ENCODE data around the gene UNC13B. TPM values are rescaled to one million over a fixed set of nuclear protein-coding genes. Genes with fewer than 3 reads are reported as not detected.

UNC13B gene
- total and polyA plus RNA-seq, 2 experiments from 2014 or later, result 8.7 to 52.1 TPM

GRCh38 chr9:35397216-35397698, 235.4 kb downstream of the UNC13B start:
- Histone ChIP-seq H3K4me1 (ENCODE audit: insufficient read depth) (no peaks in the 10 kb centered on the region), H3K27ac (ENCODE audit: low read depth) (no peak overlapping the region), H3F3A (replicated peaks; ENCODE audit: low read depth) (no peaks in the 10 kb centered on the region), H3K79me2 (replicated peaks; ENCODE audit: insufficient read depth) (no peaks in the 10 kb centered on the region), H4K20me1 (replicated peaks; ENCODE audit: insufficient read depth) (no peaks in the 10 kb centered on the region), H2AFZ (no peak overlapping the region), H3K36me3 (ENCODE audit: insufficient read depth) (no peaks in the 10 kb centered on the region), H3K9me2 (ENCODE audit: insufficient read depth) (no peaks in the 10 kb centered on the region), H3K4me3 (no peak overlapping the region), H3K4me2 (no peak overlapping the region), H3K27me3 (ENCODE audit: insufficient read depth) (no peaks in the 10 kb centered on the region)
- peaks cover 7% of the 10 kb centered on the region; the same call in 1 of the 3 replicates for H3K36me3 Mint-ChIP-seq (ENCODE audit: low read depth)
- no peaks in the 10 kb centered on the region for H3K4me1 Mint-ChIP-seq
- H3K4me3 Mint-ChIP-seq, result no peak overlapping the region
- TF ChIP-seq, protein P1, sequence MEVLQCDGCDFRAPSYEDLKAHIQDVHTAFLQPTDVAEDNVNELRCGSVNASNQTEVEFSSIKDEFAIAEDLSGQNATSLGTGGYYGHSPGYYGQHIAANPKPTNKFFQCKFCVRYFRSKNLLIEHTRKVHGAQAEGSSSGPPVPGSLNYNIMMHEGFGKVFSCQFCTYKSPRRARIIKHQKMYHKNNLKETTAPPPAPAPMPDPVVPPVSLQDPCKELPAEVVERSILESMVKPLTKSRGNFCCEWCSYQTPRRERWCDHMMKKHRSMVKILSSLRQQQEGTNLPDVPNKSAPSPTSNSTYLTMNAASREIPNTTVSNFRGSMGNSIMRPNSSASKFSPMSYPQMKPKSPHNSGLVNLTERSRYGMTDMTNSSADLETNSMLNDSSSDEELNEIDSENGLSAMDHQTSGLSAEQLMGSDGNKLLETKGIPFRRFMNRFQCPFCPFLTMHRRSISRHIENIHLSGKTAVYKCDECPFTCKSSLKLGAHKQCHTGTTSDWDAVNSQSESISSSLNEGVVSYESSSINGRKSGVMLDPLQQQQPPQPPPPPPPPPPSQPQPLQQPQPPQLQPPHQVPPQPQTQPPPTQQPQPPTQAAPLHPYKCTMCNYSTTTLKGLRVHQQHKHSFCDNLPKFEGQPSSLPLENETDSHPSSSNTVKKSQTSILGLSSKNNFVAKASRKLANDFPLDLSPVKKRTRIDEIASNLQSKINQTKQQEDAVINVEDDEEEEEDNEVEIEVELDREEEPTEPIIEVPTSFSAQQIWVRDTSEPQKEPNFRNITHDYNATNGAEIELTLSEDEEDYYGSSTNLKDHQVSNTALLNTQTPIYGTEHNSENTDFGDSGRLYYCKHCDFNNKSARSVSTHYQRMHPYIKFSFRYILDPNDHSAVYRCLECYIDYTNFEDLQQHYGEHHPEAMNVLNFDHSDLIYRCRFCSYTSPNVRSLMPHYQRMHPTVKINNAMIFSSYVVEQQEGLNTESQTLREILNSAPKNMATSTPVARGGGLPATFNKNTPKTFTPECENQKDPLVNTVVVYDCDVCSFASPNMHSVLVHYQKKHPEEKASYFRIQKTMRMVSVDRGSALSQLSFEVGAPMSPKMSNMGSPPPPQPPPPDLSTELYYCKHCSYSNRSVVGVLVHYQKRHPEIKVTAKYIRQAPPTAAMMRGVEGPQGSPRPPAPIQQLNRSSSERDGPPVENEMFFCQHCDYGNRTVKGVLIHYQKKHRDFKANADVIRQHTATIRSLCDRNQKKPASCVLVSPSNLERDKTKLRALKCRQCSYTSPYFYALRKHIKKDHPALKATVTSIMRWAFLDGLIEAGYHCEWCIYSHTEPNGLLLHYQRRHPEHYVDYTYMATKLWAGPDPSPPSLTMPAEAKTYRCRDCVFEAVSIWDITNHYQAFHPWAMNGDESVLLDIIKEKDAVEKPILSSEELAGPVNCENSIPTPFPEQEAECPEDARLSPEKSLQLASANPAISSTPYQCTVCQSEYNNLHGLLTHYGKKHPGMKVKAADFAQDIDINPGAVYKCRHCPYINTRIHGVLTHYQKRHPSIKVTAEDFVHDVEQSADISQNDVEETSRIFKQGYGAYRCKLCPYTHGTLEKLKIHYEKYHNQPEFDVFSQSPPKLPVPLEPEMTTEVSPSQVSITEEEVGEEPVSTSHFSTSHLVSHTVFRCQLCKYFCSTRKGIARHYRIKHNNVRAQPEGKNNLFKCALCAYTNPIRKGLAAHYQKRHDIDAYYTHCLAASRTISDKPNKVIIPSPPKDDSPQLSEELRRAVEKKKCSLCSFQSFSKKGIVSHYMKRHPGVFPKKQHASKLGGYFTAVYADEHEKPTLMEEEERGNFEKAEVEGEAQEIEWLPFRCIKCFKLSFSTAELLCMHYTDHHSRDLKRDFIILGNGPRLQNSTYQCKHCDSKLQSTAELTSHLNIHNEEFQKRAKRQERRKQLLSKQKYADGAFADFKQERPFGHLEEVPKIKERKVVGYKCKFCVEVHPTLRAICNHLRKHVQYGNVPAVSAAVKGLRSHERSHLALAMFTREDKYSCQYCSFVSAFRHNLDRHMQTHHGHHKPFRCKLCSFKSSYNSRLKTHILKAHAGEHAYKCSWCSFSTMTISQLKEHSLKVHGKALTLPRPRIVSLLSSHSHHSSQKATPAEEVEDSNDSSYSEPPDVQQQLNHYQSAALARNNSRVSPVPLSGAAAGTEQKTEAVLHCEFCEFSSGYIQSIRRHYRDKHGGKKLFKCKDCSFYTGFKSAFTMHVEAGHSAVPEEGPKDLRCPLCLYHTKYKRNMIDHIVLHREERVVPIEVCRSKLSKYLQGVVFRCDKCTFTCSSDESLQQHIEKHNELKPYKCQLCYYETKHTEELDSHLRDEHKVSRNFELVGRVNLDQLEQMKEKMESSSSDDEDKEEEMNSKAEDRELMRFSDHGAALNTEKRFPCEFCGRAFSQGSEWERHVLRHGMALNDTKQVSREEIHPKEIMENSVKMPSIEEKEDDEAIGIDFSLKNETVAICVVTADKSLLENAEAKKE (CRISPR knock-in tag; IDR thresholded peaks at IDR 0.05), result no peak
- no peak for TF ChIP-seq JUNB (IDR thresholded peaks at IDR 0.05; ENCODE audit: unreplicated experiment)
- TF ChIP-seq ZNF331 (CRISPR knock-in tag; IDR thresholded peaks at IDR 0.05; ENCODE audit: low read depth), result no peak
- TF ChIP-seq NANOG (IDR thresholded peaks at IDR 0.05; ENCODE audit: borderline replicate concordance), result no peak
- TF ChIP-seq, protein P2, sequence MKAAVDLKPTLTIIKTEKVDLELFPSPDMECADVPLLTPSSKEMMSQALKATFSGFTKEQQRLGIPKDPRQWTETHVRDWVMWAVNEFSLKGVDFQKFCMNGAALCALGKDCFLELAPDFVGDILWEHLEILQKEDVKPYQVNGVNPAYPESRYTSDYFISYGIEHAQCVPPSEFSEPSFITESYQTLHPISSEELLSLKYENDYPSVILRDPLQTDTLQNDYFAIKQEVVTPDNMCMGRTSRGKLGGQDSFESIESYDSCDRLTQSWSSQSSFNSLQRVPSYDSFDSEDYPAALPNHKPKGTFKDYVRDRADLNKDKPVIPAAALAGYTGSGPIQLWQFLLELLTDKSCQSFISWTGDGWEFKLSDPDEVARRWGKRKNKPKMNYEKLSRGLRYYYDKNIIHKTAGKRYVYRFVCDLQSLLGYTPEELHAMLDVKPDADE (IDR thresholded peaks at IDR 0.05), result no peak
- TF ChIP-seq STAT1 (IDR thresholded peaks at IDR 0.05; ENCODE audit: unreplicated experiment), result no peak
- TF ChIP-seq REST (IDR thresholded peaks at IDR 0.05; ENCODE audit: unreplicated experiment), result no peak
- TF ChIP-seq EZH2 (IDR thresholded peaks at IDR 0.05; ENCODE audit: low read depth, unreplicated experiment), result no peak
- TF ChIP-seq CTCF (conservative IDR thresholded peaks at IDR 0.05; ENCODE audit: low read depth in 2 of 2), result no peak
- TF ChIP-seq ZNF114 (CRISPR knock-in tag; IDR thresholded peaks at IDR 0.05), result no peak
- ATAC-seq, result no peak
- DNase-seq (ENCODE audit: low spot score), result no peak
- no peaks in the 10 kb centered on the region for H3K9me3 Mint-ChIP-seq
- H3K27ac Mint-ChIP-seq, result no peak overlapping the region
- H3K27me3 Mint-ChIP-seq (ENCODE audit: insufficient read depth, low read depth, poor library complexity), result peaks cover 2% of the 10 kb centered on the region
